Transverse colon (tissue), 4 donors: ENCODE data around the gene TPSB2. TPM values are rescaled to one million over a fixed set of nuclear protein-coding genes. Genes with fewer than 3 reads are reported as not detected.

ENCODE experiments used
- DNase-seq: peaks from one replicate; pipeline ENCODE4 v3.0.0-alpha.2; 2019
- H3K27ac ChIP-seq, 4 donors: fragments of 200-600 bp; sonication (generic); 2 replicates each; pipeline ENCODE4 v1.5.1; 2016 to 2018; ENCODE audit warnings: inconsistent platforms in 4 of 4
- H3K27me3 ChIP-seq: fragments of 200-600 bp; sonication (generic); 2 replicates; pipeline ENCODE4 v1.5.1; 2017; ENCODE audit warnings: inconsistent platforms
- H3K36me3 ChIP-seq, 4 donors: fragments of 200-600 bp; sonication (generic); 2 replicates each; pipeline ENCODE4 v1.5.1; 2017 to 2019; ENCODE audit warnings: inconsistent platforms in 4 of 4
- H3K4me1 ChIP-seq, 4 donors: fragments of 200-600 bp; sonication (generic); 2 replicates each; pipeline ENCODE4 v1.5.1; 2017 to 2020; ENCODE audit warnings: inconsistent platforms in 4 of 4
- H3K4me3 ChIP-seq, 4 donors: fragments of 200-600 bp; sonication (generic); 1 replicate in 1 of 4; 2 replicates in 3 of 4; pipeline versions ENCODE4 v1.5.1 to v1.6.1; 2017 to 2019; ENCODE audit warnings: inconsistent platforms in 4 of 4
- H3K9me3 ChIP-seq, 2 donors: fragments of 200-600 bp; sonication (generic); 2 replicates each; pipeline ENCODE4 v1.5.1; 2017 to 2019; ENCODE audit warnings: inconsistent platforms in 2 of 2
- EP300 ChIP-seq: sonication (generic); formaldehyde crosslinking; IDR thresholded peaks from one replicate; pipeline ENCODE4 v1.6.1; 2017; ENCODE audit warnings: antibody characterized with exemption, low read depth
- POLR2A ChIP-seq: fragments of 450-650 bp; IDR thresholded peaks from one replicate; pipeline ENCODE4 v1.6.1; 2016; ENCODE audit warnings: antibody characterized with exemption, mild to moderate bottlenecking, moderate library complexity
- POLR2AphosphoS5 ChIP-seq, 3 donors: sonication (generic); formaldehyde crosslinking; IDR thresholded peaks; one replicate each; pipeline ENCODE4 v1.6.1; 2016; ENCODE audit warnings: antibody characterized with exemption in 3 of 3
- WGBS, 2 donors: methylation state at CpG; one replicate each; pipeline ENCODE4 v1.1.5; 2018; ENCODE audit warnings: low coverage in 1 of 2; 5-methylcytosine and 5-hydroxymethylcytosine counted together
- in situ Hi-C, 4 donors: fragments of 200-750 bp; cut with MboI; loops; one replicate each; pipeline versions ENCODE4 v1.15.0 to v1.15.1; 2017; ENCODE audit warnings: low sequenced_read_pairs in 3 of 4, low pct_ligation_motif_present in 1 of 4, low pct_unique_long_range_greater_than_20kb in 1 of 4
- intact Hi-C: fragments of 100-400 bp; cut with DNase I; formaldehyde crosslinking; loops from one replicate; pipeline ENCODE4 v1.15.1; 2023; ENCODE audit warnings: low total_unique reads
- total RNA-seq, 4 donors: library from RNA; depleted of rRNA; stranded (reverse); fragments of >200 nt; gene quantifications; one replicate each; pipeline ENCODE4 v1.1.0, GENCODE V29; 2016
- TF ChIP-seq, protein P1 (sequence below), 5 experiments: fragments of 200-600 bp in 3 of 5; fragments of 450-650 bp in 2 of 5; sonication (generic) in 3 of 5; IDR thresholded peaks; 1 replicate in 2 of 5; 2 replicates in 3 of 5; pipeline ENCODE4 v1.5.1; 2016 to 2017; ENCODE audit warnings: antibody characterized with exemption in 5 of 5, inconsistent platforms in 3 of 5, mild to moderate bottlenecking in 2 of 5, moderate library complexity in 1 of 5

TPSB2 gene
- total RNA-seq, 4 donors from 2014 or later, result 12.5 to 35.2 (median 24.8) TPM

DNA sequence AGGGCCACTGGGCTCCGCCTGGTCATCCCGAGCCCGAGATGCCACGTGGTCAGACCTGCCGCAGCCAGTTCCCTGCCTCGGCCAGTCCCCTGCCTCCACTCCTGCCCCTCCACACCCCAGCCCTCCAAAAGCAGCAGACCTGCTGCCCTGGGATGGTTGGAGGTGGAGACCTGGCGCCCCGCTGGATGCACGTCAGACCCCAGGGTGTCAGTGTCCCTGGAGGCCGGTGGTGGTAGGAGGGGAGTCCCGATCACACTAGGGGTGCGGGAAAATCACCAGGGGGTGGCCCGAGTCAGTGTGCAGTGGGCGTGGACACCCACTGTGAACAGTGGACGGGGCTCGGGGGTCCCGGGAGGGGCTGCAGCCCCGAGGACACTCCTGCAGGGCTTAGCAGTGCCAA is 31.8 kb downstream of the TPSB2 start:
- Histone ChIP-seq H3K27me3 (no peaks in the 10 kb centered on the region), H3K9me3 (no peaks in the 10 kb centered on the region), H3K36me3 (no peaks in the 10 kb centered on the region), H3K4me1 (peaks cover 0 to 7% (median 6%) of the 10 kb centered on the region in 4 donors), H3K4me3 (no peak overlapping the region), H3K27ac (no peak overlapping the region)
- no peak for TF ChIP-seq EP300
- no peak for TF ChIP-seq POLR2A
- TF ChIP-seq, protein P1, sequence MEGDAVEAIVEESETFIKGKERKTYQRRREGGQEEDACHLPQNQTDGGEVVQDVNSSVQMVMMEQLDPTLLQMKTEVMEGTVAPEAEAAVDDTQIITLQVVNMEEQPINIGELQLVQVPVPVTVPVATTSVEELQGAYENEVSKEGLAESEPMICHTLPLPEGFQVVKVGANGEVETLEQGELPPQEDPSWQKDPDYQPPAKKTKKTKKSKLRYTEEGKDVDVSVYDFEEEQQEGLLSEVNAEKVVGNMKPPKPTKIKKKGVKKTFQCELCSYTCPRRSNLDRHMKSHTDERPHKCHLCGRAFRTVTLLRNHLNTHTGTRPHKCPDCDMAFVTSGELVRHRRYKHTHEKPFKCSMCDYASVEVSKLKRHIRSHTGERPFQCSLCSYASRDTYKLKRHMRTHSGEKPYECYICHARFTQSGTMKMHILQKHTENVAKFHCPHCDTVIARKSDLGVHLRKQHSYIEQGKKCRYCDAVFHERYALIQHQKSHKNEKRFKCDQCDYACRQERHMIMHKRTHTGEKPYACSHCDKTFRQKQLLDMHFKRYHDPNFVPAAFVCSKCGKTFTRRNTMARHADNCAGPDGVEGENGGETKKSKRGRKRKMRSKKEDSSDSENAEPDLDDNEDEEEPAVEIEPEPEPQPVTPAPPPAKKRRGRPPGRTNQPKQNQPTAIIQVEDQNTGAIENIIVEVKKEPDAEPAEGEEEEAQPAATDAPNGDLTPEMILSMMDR (IDR thresholded peaks at IDR 0.05), result no peak
- TF ChIP-seq POLR2AphosphoS5 (IDR thresholded peaks at IDR 0.05), result no peak
- in situ Hi-C loops, result no loop called here
- whole genome bisulfite sequencing, 2 donors, result 83 to 100% methylated on average over 2 to 17 of the region's 18 CpGs
- intact Hi-C loops, result no loop called here
- no peak for DNase-seq

DNA sequence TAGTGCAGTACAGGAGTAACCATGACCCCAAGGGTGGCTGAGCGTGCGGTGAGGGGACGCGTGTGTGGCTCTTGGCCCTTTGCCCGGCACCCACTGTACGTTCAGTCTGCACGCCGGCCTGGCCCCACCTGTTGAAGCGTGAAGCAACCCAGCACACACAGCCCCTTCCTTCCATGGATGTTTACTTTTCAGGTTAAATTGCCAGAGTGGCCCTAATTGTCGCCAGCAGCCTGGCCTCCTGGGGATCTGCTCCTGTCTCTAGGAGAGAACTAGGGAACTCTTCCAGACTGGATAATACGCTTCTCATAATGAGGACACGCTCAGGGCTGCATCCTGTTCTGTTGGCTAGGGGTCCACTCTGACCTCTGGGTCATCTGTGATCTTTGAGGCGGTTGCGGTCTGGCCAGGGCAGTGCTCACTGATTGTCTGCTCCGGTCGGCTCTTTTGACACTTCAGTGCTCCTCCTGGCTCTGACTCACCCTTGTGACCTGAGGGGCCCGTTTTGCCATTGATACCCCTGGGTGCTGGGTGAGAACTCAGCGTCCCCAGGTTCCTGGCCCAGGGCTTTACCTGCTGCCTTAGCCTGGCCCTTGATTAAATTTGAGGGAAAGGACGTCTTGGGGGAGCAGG is 32.6 kb downstream of the TPSB2 start:
- H3K27me3 ChIP-seq, result no peaks in the 10 kb centered on the region
- intact Hi-C loops (no loop called here), in situ Hi-C loops (no loop called here)
- H3K4me1 ChIP-seq, result peaks cover 0 to 10% (median 6%) of the 10 kb centered on the region in 4 donors
- H3K9me3 ChIP-seq, result no peaks in the 10 kb centered on the region
- 62% methylated on average over 19 of the region's 19 CpGs; no CpG with 5 or more reads in 1 of the 2 donors for WGBS, 2 donors
- H3K4me3 ChIP-seq, result no peak overlapping the region
- no peak for DNase-seq
- H3K36me3 ChIP-seq, result no peaks in the 10 kb centered on the region
- TF ChIP-seq, protein P1 (IDR thresholded peaks at IDR 0.05), result no peak
- TF ChIP-seq POLR2AphosphoS5 (IDR thresholded peaks at IDR 0.05) (no peak), EP300 (no peak), POLR2A (no peak)
- no peak overlapping the region for H3K27ac ChIP-seq

DNA sequence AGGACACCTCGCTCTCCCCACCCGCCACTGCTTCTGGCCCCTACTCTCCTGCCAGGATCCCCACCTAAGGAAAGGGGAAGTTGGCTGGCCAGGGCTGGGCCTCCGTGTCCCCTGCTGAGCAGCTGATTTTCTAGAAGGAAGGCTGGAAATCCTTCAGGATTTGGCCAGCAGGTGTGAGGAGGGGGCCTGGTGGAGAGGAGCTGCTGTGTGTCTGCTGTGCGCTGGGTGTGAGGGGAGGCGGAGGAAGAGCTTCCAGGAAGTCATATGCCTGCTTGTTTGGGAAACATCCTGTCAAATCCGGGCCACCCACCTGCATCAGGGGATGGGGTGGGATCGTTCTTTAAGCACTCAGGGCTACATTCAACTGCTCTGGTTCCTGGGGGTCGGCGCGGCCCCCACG is 33.5 kb downstream of the TPSB2 start:
- no peak for TF ChIP-seq EP300
- TF ChIP-seq POLR2A, result no peak
- TF ChIP-seq, protein P1 (IDR thresholded peaks at IDR 0.05), result no peak
- no peaks in the 10 kb centered on the region for H3K36me3 ChIP-seq
- no peak for DNase-seq
- in situ Hi-C loops, result no loop called here
- intact Hi-C loops, result no loop called here
- peaks cover 0 to 16% (median 6%) of the 10 kb centered on the region in 4 donors for H3K4me1 ChIP-seq
- H3K27me3 ChIP-seq, result no peaks in the 10 kb centered on the region
- H3K9me3 ChIP-seq, result no peaks in the 10 kb centered on the region
- H3K4me3 ChIP-seq, result no peak overlapping the region
- WGBS, 2 donors, result 55% methylated on average over 11 of the region's 11 CpGs; no CpG with 5 or more reads in 1 of the 2 donors
- H3K27ac ChIP-seq, result no peak overlapping the region

DNA sequence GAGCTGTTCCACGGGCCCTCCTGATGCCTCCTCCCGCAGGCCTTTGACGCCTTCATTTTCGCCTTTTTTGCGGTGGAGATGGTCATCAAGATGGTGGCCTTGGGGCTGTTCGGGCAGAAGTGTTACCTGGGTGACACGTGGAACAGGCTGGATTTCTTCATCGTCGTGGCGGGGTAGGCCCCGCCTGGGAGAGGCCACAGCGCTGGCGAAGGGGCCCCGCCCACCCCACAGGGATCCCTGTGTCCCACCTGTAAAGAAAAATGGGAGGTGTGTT is 34.7 kb downstream of the TPSB2 start:
- 69% methylated on average over 14 of the region's 14 CpGs; no CpG with 5 or more reads in 1 of the 2 donors for WGBS, 2 donors
- intact Hi-C loops (loop anchor here (2.0 kb wide), 1 partner anchor 47 kb away; no protein-coding TSS in a partner anchor), in situ Hi-C loops (no loop called here)
- no peak for DNase-seq
- H3K4me1 ChIP-seq, result peaks cover 0 to 16% (median 6%) of the 10 kb centered on the region in 4 donors
- H3K27ac ChIP-seq, result no peak overlapping the region
- TF ChIP-seq EP300 (no peak), POLR2A (no peak), POLR2AphosphoS5 (IDR thresholded peaks at IDR 0.05) (no peak)
- TF ChIP-seq, protein P1 (IDR thresholded peaks at IDR 0.05), result no peak
- no peaks in the 10 kb centered on the region for H3K36me3 ChIP-seq
- no peak overlapping the region for H3K4me3 ChIP-seq
- H3K9me3 ChIP-seq, result no peaks in the 10 kb centered on the region
- H3K27me3 ChIP-seq, result no peaks in the 10 kb centered on the region
